Neural cell (in vitro differentiated cells): ENCODE measurements around the gene TMCO4. TPM values are rescaled to one million over a fixed set of nuclear protein-coding genes. Genes with fewer than 3 reads are reported as not detected.

Experiments
- H2AFZ ChIP-seq: fragments of 200-600, 300-800 bp; sonication (generic), shearing (Covaris generic); 2 replicates; pipeline ENCODE4 v1.6.0; 2014; ENCODE audit warnings: low read depth, mild to moderate bottlenecking, antibody characterized with exemption, low read length, moderate library complexity
- H3F3A ChIP-seq: fragments of 200-600 bp; shearing (Covaris generic); 2 replicates; pipeline ENCODE4 v1.6.1; 2016; ENCODE audit warnings: mild to moderate bottlenecking, moderate library complexity, mixed read lengths, antibody characterized with exemption, low read length; ENCODE audit not compliant: insufficient read depth, poor library complexity, severe bottlenecking
- H3K27ac ChIP-seq: fragments of 200-600, 300-800 bp; sonication (generic), shearing (Covaris generic); 2 replicates; pipeline ENCODE4 v1.5.1; 2014; ENCODE audit warnings: mild to moderate bottlenecking, low read length, moderate library complexity
- H3K27me3 ChIP-seq: fragments of 300-800, 200-600 bp; sonication (generic), shearing (Covaris generic); 2 replicates; pipeline ENCODE4 v1.6.0; 2014; ENCODE audit warnings: mild to moderate bottlenecking, low read depth, low read length, moderate library complexity; ENCODE audit not compliant: insufficient read depth
- H3K36me3 ChIP-seq: fragments of 300-800, 200-600 bp; sonication (generic), shearing (Covaris generic); 2 replicates; pipeline ENCODE4 v1.5.1; 2014; ENCODE audit warnings: mild to moderate bottlenecking, antibody characterized with exemption, low read length, moderate library complexity; ENCODE audit not compliant: insufficient read depth
- H3K4me2 ChIP-seq: fragments of 300-800, 200-600 bp; sonication (generic), shearing (Covaris generic); 2 replicates; pipeline ENCODE4 v1.6.0; 2014; ENCODE audit warnings: mild to moderate bottlenecking, low read length
- H3K4me3 ChIP-seq: fragments of 300-800, 200-600 bp; sonication (generic), shearing (Covaris generic); 2 replicates; pipeline ENCODE4 v1.5.1; 2014; ENCODE audit warnings: mild to moderate bottlenecking, low read length, moderate library complexity
- H3K79me2 ChIP-seq: fragments of 200-600 bp; shearing (Covaris generic); replicated peaks from 2 replicates; pipeline ENCODE4 v1.6.0; 2014; ENCODE audit warnings: mild to moderate bottlenecking, low read length, moderate library complexity; ENCODE audit not compliant: insufficient read depth
- H3K9ac ChIP-seq: fragments of 300-800, 200-600 bp; sonication (generic), shearing (Covaris generic); 2 replicates; pipeline ENCODE4 v1.6.1; 2016; ENCODE audit warnings: mild to moderate bottlenecking, low read length, mixed read lengths
- H3K9me2 ChIP-seq: fragments of 200-600 bp; shearing (Covaris generic); 2 replicates; pipeline ENCODE4 v1.6.1; 2016; ENCODE audit warnings: mild to moderate bottlenecking, low read length, mixed read lengths; ENCODE audit not compliant: insufficient read depth
- H3K9me3 ChIP-seq: fragments of 200-600, 300-800 bp; sonication (generic), shearing (Covaris generic); 2 replicates; pipeline ENCODE4 v1.6.1; 2016; ENCODE audit warnings: mild to moderate bottlenecking, mixed run types, low read length, moderate library complexity, mixed read lengths
- H4K20me1 ChIP-seq: fragments of 200-600 bp; shearing (Covaris generic); 2 replicates; pipeline ENCODE4 v1.6.1; 2016; ENCODE audit warnings: mild to moderate bottlenecking, mixed run types; ENCODE audit not compliant: insufficient read depth
- EP300 ChIP-seq: fragments of 450-650 bp; conservative IDR thresholded peaks from 2 replicates; pipeline ENCODE4 v1.6.1; 2014; ENCODE audit warnings: antibody characterized with exemption, mild to moderate bottlenecking, moderate library complexity; ENCODE audit not compliant: poor library complexity, severe bottlenecking
- EZH2 ChIP-seq: fragments of 200-600, 300-800 bp; shearing (Covaris generic), sonication (generic); IDR thresholded peaks from 2 replicates; pipeline ENCODE4 v1.6.1; 2014; ENCODE audit warnings: antibody characterized with exemption, low read length, borderline replicate concordance, mild to moderate bottlenecking; ENCODE audit not compliant: insufficient read depth, poor library complexity, severe bottlenecking
- MXI1 ChIP-seq: fragments of 450-650 bp; conservative IDR thresholded peaks from 2 replicates; pipeline ENCODE4 v1.6.1; 2014; ENCODE audit warnings: antibody characterized with exemption, mild to moderate bottlenecking; ENCODE audit not compliant: poor library complexity, severe bottlenecking
- POLR2AphosphoS5 ChIP-seq: IDR thresholded peaks from 2 replicates; pipeline ENCODE4 v1.6.1; 2012
- RAD21 ChIP-seq: fragments of 450-650 bp; conservative IDR thresholded peaks from 2 replicates; pipeline ENCODE4 v1.6.1; 2014; ENCODE audit warnings: antibody characterized with exemption, mild to moderate bottlenecking, moderate library complexity
- SMC3 ChIP-seq: fragments of 450-650 bp; conservative IDR thresholded peaks from 2 replicates; pipeline ENCODE4 v1.6.1; 2014; ENCODE audit warnings: antibody characterized with exemption, mild to moderate bottlenecking, moderate library complexity; ENCODE audit not compliant: poor library complexity
- TAF1 ChIP-seq: IDR thresholded peaks from 2 replicates; pipeline ENCODE4 v1.6.1; 2012; ENCODE audit warnings: low read depth
- polyA plus RNA-seq: library from polyadenylated mRNA; depleted of rRNA; stranded (reverse); fragments of >200 nt; gene quantifications from 2 replicates; pipeline ENCODE4 v1.2.3, GENCODE V29; 2014
- TF ChIP-seq, protein P1 (sequence below): IDR thresholded peaks from 2 replicates; pipeline ENCODE4 v1.6.1; 2012; ENCODE audit warnings: borderline replicate concordance
- TF ChIP-seq, protein P2 (sequence below): fragments of 450-650 bp; IDR thresholded peaks from 2 replicates; pipeline ENCODE4 v1.5.1; 2014; ENCODE audit warnings: antibody characterized with exemption, mild to moderate bottlenecking, moderate library complexity; ENCODE audit not compliant: poor library complexity, severe bottlenecking

TMCO4 gene
- polyA plus RNA-seq, 1 donor from 2014 or later, result not detected

DNA sequence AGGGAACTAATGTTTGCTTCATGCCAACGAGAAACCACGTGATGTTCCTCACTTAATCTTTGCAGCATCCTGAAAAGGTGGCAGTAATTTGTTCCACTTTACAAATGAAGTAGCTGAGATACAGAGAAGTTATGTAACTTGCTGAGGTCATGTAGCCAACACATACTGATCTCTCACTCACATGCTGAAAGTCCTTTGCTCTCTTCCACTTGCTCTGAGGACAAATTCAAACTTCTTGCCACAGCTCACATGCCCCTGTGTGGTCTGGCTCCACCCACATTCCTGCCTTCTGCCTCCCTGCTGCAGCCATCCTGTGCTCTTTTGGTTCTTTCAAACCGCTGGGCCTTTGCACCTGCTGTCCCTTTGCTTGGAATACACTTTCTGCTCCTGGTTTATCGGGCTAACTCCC lies 55.4 kb downstream of the TMCO4 start:
- Histone ChIP-seq H3K27ac (no peak overlapping the region), H3K27me3 (no peaks in the 10 kb centered on the region), H3K4me2 (no peak overlapping the region), H4K20me1 (no peaks in the 10 kb centered on the region), H3K9ac (no peak overlapping the region), H3K9me3 (no peaks in the 10 kb centered on the region), H3K9me2 (no peaks in the 10 kb centered on the region), H3K4me3 (no peak overlapping the region), H3F3A (no peaks in the 10 kb centered on the region), H2AFZ (no peak overlapping the region), H3K36me3 (no peaks in the 10 kb centered on the region), H3K79me2 (no peaks in the 10 kb centered on the region)
- TF ChIP-seq, protein P1, sequence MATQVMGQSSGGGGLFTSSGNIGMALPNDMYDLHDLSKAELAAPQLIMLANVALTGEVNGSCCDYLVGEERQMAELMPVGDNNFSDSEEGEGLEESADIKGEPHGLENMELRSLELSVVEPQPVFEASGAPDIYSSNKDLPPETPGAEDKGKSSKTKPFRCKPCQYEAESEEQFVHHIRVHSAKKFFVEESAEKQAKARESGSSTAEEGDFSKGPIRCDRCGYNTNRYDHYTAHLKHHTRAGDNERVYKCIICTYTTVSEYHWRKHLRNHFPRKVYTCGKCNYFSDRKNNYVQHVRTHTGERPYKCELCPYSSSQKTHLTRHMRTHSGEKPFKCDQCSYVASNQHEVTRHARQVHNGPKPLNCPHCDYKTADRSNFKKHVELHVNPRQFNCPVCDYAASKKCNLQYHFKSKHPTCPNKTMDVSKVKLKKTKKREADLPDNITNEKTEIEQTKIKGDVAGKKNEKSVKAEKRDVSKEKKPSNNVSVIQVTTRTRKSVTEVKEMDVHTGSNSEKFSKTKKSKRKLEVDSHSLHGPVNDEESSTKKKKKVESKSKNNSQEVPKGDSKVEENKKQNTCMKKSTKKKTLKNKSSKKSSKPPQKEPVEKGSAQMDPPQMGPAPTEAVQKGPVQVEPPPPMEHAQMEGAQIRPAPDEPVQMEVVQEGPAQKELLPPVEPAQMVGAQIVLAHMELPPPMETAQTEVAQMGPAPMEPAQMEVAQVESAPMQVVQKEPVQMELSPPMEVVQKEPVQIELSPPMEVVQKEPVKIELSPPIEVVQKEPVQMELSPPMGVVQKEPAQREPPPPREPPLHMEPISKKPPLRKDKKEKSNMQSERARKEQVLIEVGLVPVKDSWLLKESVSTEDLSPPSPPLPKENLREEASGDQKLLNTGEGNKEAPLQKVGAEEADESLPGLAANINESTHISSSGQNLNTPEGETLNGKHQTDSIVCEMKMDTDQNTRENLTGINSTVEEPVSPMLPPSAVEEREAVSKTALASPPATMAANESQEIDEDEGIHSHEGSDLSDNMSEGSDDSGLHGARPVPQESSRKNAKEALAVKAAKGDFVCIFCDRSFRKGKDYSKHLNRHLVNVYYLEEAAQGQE, result no peak
- TF ChIP-seq EZH2, result no peak
- TF ChIP-seq RAD21, result no peak
- TF ChIP-seq EP300, result no peak
- TF ChIP-seq, protein P2, sequence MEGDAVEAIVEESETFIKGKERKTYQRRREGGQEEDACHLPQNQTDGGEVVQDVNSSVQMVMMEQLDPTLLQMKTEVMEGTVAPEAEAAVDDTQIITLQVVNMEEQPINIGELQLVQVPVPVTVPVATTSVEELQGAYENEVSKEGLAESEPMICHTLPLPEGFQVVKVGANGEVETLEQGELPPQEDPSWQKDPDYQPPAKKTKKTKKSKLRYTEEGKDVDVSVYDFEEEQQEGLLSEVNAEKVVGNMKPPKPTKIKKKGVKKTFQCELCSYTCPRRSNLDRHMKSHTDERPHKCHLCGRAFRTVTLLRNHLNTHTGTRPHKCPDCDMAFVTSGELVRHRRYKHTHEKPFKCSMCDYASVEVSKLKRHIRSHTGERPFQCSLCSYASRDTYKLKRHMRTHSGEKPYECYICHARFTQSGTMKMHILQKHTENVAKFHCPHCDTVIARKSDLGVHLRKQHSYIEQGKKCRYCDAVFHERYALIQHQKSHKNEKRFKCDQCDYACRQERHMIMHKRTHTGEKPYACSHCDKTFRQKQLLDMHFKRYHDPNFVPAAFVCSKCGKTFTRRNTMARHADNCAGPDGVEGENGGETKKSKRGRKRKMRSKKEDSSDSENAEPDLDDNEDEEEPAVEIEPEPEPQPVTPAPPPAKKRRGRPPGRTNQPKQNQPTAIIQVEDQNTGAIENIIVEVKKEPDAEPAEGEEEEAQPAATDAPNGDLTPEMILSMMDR, result no peak
- TF ChIP-seq POLR2AphosphoS5, result no peak
- TF ChIP-seq TAF1, result no peak
- no peak for TF ChIP-seq SMC3
- TF ChIP-seq MXI1, result no peak

DNA sequence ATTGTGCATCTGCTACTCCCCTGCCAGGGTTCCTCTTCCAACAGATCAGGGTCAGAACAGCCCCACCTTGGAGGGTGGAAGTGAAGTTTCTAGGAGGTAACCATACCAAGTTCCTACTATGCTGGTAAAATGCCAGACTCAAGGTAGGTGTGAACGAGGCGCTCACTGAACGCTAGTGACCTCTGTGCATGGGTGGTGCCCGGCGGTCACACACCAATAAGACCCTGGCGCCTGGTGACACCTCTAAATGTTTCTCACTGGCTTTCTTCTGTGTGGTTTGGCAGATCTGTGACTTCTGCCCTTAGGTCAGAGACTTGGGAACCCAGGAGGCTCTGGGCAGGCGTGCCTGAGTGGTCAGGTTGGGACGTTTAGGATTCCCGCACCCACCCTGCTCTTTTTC lies 55.9 kb downstream of the TMCO4 start:
- H3K4me2 ChIP-seq, result no peak overlapping the region
- H3K9me3 ChIP-seq, result no peaks in the 10 kb centered on the region
- H3K9ac ChIP-seq, result no peak overlapping the region
- H3K4me3 ChIP-seq, result no peak overlapping the region
- H3F3A ChIP-seq, result no peaks in the 10 kb centered on the region
- no peaks in the 10 kb centered on the region for H4K20me1 ChIP-seq
- no peak for TF ChIP-seq TAF1
- no peak for TF ChIP-seq RAD21
- TF ChIP-seq, protein P1, result no peak
- TF ChIP-seq, protein P2, result no peak
- no peak for TF ChIP-seq SMC3
- no peak for TF ChIP-seq EZH2
- TF ChIP-seq MXI1, result no peak
- no peak for TF ChIP-seq POLR2AphosphoS5
- no peak for TF ChIP-seq EP300
- no peaks in the 10 kb centered on the region for H3K9me2 ChIP-seq
- no peaks in the 10 kb centered on the region for H3K36me3 ChIP-seq
- no peaks in the 10 kb centered on the region for H3K27me3 ChIP-seq
- no peak overlapping the region for H3K27ac ChIP-seq
- H2AFZ ChIP-seq, result no peak overlapping the region
- H3K79me2 ChIP-seq, result no peaks in the 10 kb centered on the region
